Hepatocyte (in vitro differentiated cells): Measurements from ENCODE around the gene CNTNAP2.

Source experiments
- EZH2 ChIP-seq: fragments of 200-600 bp; sonication (generic); IDR thresholded peaks from 2 replicates; pipeline ENCODE4 v1.6.1; 2016; ENCODE audit warnings: antibody characterized with exemption, mild to moderate bottlenecking, borderline replicate concordance
- EZH2phosphoT487 ChIP-seq: fragments of 200-600 bp; sonication (generic); IDR thresholded peaks from one replicate; pipeline ENCODE4 v1.6.1; 2018; ENCODE audit warnings: antibody characterized with exemption, mild to moderate bottlenecking, low read depth, moderate library complexity; ENCODE audit not compliant: unreplicated experiment, severe bottlenecking
- TF ChIP-seq, protein P1 (sequence below): fragments of 200-600 bp; sonication (generic); IDR thresholded peaks from 2 replicates; pipeline ENCODE4 v1.5.1; 2016; ENCODE audit warnings: antibody characterized with exemption, mild to moderate bottlenecking; ENCODE audit not compliant: poor library complexity

GRCh38 chr7:146074195-146074765 lies 42.3 kb upstream of the CNTNAP2 start:
- TF ChIP-seq, protein P1, sequence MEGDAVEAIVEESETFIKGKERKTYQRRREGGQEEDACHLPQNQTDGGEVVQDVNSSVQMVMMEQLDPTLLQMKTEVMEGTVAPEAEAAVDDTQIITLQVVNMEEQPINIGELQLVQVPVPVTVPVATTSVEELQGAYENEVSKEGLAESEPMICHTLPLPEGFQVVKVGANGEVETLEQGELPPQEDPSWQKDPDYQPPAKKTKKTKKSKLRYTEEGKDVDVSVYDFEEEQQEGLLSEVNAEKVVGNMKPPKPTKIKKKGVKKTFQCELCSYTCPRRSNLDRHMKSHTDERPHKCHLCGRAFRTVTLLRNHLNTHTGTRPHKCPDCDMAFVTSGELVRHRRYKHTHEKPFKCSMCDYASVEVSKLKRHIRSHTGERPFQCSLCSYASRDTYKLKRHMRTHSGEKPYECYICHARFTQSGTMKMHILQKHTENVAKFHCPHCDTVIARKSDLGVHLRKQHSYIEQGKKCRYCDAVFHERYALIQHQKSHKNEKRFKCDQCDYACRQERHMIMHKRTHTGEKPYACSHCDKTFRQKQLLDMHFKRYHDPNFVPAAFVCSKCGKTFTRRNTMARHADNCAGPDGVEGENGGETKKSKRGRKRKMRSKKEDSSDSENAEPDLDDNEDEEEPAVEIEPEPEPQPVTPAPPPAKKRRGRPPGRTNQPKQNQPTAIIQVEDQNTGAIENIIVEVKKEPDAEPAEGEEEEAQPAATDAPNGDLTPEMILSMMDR = no peak
- TF ChIP-seq EZH2phosphoT487 = no peak
- no peak for TF ChIP-seq EZH2
